ENCODE data around the gene HIBCH. TPM values are rescaled to one million over a fixed set of nuclear protein-coding genes. Genes with fewer than 3 reads are reported as not detected.
"Not testable (repeated sequence)": the region's sequence is repeated elsewhere in the genome, so short reads cannot be mapped to it uniquely, and the experiment has no call there.

Gene HIBCH
- total RNA-seq, 1 donor from 2014 or later = 38.8 TPM

DNA sequence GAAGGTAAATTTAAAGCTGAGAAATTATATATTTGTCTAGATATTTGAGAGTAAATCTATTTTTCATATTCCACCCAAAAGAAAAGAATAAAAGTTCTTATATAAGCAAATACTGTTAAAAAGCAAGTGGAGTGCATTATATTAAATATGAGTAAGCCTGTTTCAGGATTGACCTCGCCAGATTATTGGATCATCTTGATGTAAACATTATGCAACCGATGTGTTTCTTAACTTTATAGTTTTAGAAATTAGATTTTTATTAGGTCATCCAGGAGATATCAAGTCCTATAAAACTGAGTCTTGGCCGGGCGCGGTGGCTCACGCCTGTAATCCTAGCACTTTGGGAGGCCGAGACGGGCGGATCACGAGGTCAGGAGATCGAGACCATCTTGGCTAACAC is 156.8 kb downstream of the HIBCH start:
- no peaks in the 10 kb centered on the region for H3K79me2 ChIP-seq (ENCODE audit: low read depth)
- peaks cover 8% of the 10 kb centered on the region for H3F3A ChIP-seq (ENCODE audit: low read depth)
- H3K4me3 ChIP-seq = no peak overlapping the region
- H3K36me3 ChIP-seq = no peaks in the 10 kb centered on the region
- H3K27ac Mint-ChIP-seq = no peak overlapping the region
- no peak for TF ChIP-seq EZH2phosphoT487 (IDR thresholded peaks at IDR 0.05)
- TF ChIP-seq, protein P1, sequence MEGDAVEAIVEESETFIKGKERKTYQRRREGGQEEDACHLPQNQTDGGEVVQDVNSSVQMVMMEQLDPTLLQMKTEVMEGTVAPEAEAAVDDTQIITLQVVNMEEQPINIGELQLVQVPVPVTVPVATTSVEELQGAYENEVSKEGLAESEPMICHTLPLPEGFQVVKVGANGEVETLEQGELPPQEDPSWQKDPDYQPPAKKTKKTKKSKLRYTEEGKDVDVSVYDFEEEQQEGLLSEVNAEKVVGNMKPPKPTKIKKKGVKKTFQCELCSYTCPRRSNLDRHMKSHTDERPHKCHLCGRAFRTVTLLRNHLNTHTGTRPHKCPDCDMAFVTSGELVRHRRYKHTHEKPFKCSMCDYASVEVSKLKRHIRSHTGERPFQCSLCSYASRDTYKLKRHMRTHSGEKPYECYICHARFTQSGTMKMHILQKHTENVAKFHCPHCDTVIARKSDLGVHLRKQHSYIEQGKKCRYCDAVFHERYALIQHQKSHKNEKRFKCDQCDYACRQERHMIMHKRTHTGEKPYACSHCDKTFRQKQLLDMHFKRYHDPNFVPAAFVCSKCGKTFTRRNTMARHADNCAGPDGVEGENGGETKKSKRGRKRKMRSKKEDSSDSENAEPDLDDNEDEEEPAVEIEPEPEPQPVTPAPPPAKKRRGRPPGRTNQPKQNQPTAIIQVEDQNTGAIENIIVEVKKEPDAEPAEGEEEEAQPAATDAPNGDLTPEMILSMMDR (IDR thresholded peaks at IDR 0.05) = no peak
- no peak for TF ChIP-seq EZH2 (IDR thresholded peaks at IDR 0.05)
- H2AFZ ChIP-seq (replicated peaks) = no peak overlapping the region
- no peak overlapping the region for H3K4me3 Mint-ChIP-seq
- H3K4me1 ChIP-seq = peaks cover 9% of the 10 kb centered on the region
- H3K4me2 ChIP-seq = no peak overlapping the region
- peaks cover 2% of the 10 kb centered on the region for H3K27me3 Mint-ChIP-seq (ENCODE audit: insufficient read depth, low read depth)
- H3K9me3 Mint-ChIP-seq = peaks cover 6% of the 10 kb centered on the region
- no peaks in the 10 kb centered on the region for H3K27me3 ChIP-seq
- no peaks in the 10 kb centered on the region for H3K36me3 Mint-ChIP-seq
- no peaks in the 10 kb centered on the region for H4K20me1 ChIP-seq (ENCODE audit: low read depth)
- no peaks in the 10 kb centered on the region for H3K9me3 ChIP-seq (ENCODE audit: low read depth)
- H3K9ac ChIP-seq = no peak overlapping the region
- H3K4me1 Mint-ChIP-seq = peaks cover 12% of the 10 kb centered on the region
- H3K27ac ChIP-seq = no peak overlapping the region
- no peak for DNase-seq (ENCODE audit: low spot score)

DNA sequence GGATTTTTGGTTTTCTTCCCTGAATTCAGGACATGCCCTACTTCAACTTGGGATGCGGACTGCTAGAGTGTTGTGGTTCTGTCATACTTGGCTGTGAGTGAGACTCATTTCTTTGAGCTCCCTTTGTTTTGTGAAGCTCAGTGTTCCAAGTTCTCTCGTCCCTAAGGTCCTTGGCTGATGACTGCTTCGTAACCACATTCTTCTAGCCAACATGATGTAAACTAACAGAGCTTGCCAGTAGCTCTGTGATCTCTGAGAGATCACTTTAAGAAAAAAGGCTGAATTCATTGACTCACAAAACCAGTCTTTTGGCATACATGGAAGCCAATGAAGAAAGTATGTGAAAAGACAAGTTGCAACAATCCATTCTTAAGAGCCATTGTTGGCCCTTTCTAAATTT is 160.2 kb downstream of the HIBCH start:
- Histone ChIP-seq H3K27ac (no peak overlapping the region), H3K9me3 (ENCODE audit: low read depth) (no peaks in the 10 kb centered on the region), H3K79me2 (ENCODE audit: low read depth) (no peaks in the 10 kb centered on the region), H3K27me3 (no peaks in the 10 kb centered on the region), H2AFZ (replicated peaks) (peak overlapping the region; percentile 36), H3K4me2 (no peak overlapping the region), H3K4me1 (peaks cover 9% of the 10 kb centered on the region), H3K9ac (no peak overlapping the region), H3F3A (ENCODE audit: low read depth) (peaks cover 8% of the 10 kb centered on the region), H4K20me1 (ENCODE audit: low read depth) (no peaks in the 10 kb centered on the region), H3K4me3 (no peak overlapping the region), H3K36me3 (no peaks in the 10 kb centered on the region)
- Mint-ChIP-seq H3K36me3 (no peaks in the 10 kb centered on the region), H3K4me1 (peaks cover 12% of the 10 kb centered on the region), H3K27me3 (ENCODE audit: insufficient read depth, low read depth) (peaks cover 2% of the 10 kb centered on the region), H3K27ac (no peak overlapping the region), H3K4me3 (no peak overlapping the region), H3K9me3 (peaks cover 2% of the 10 kb centered on the region)
- TF ChIP-seq, protein P1 (IDR thresholded peaks at IDR 0.05) = no peak
- no peak for TF ChIP-seq EZH2 (IDR thresholded peaks at IDR 0.05)
- no peak for TF ChIP-seq EZH2phosphoT487 (IDR thresholded peaks at IDR 0.05)
- DNase-seq (ENCODE audit: low spot score) = no peak

DNA sequence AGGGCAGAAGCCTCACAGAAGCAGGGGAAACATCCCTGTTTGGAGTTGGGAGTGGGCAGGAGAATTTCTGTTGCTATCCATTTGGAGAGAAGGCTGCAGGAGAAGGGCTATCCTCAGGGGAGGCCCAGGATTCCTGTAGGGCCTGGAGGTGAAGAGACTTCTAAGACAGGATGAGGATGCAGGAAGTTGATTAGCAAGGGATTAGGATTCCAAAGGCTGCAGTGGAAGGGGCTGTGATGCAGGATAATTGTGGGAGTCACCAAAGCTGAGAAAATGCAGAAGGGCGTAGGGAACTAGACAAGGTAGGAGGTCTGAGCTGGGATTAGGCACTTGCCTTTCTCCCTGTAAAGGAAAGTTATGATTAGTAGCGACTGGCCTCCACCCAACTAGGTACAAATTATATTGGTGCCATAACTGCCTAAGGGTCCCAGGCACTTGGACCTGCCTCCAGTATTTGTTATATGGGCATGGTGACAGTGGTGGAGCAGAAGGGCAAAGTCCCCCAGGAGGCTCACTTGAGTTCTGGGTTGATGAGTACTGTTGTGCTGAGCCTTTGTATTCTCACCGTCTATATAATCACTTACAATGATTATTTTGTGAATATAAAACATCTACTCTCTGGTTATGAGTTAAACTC is 160.7 kb downstream of the HIBCH start:
- Mint-ChIP-seq H3K9me3 (peaks cover 2% of the 10 kb centered on the region), H3K4me3 (no peak overlapping the region), H3K27me3 (ENCODE audit: insufficient read depth, low read depth) (peaks cover 2% of the 10 kb centered on the region), H3K27ac (peak overlapping the region; percentile 55), H3K36me3 (no peaks in the 10 kb centered on the region), H3K4me1 (peaks cover 12% of the 10 kb centered on the region)
- no peak for TF ChIP-seq EZH2phosphoT487 (IDR thresholded peaks at IDR 0.05)
- no peak for TF ChIP-seq EZH2 (IDR thresholded peaks at IDR 0.05)
- TF ChIP-seq, protein P1 (IDR thresholded peaks at IDR 0.05) = no peak
- Histone ChIP-seq H3K27ac (no peak overlapping the region), H3F3A (ENCODE audit: low read depth) (peaks cover 8% of the 10 kb centered on the region), H3K4me2 (no peak overlapping the region), H3K27me3 (no peaks in the 10 kb centered on the region), H4K20me1 (ENCODE audit: low read depth) (no peaks in the 10 kb centered on the region), H3K4me1 (peaks cover 9% of the 10 kb centered on the region), H3K4me3 (no peak overlapping the region), H2AFZ (replicated peaks) (no peak overlapping the region), H3K79me2 (ENCODE audit: low read depth) (no peaks in the 10 kb centered on the region), H3K9me3 (ENCODE audit: low read depth) (no peaks in the 10 kb centered on the region), H3K36me3 (no peaks in the 10 kb centered on the region), H3K9ac (no peak overlapping the region)
- peak; percentile 57 for DNase-seq (ENCODE audit: low spot score)

DNA sequence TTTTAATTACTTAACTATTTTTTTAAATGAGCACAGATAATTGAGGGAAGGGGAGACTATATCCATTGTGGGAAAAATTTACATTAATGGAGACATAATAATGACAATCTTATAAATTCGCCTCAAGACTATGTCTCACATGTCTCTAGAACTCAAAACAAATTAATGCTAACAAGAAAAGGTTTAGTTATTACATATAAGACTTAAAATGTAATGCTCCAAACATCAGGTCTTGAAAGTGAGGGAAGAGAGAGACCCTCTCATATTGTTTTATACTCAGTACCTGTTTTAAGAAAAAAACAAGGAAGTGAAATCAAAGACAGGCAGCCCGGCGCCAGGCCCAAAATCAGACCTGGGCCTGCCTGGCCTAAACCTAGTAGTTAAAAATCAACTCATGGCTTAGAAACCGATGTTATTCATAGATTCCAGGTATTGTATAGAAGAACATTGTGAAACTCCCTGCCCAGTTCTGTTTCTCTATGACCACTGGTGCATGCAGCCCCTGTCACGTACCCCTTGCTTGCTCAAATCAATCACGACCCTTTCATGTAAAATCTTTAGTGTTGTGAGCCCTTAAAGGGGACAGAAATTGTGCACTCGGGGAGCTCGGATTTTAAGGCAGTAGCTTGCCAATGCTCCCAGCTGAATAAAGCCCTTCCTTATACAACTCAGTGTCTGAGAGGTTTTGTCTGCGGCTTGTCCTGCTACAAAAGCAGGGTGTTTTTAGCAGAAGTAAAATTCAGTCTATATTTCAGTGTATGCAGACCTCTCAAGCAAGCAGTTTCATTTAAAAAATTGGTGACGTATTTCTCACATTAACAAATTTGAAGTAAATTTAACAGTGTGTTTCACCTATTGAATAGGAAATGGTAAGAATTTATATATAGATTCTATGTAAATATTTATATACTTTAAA is 161.8 kb downstream of the HIBCH start:
- not testable (repeated sequence) for H3F3A ChIP-seq (ENCODE audit: low read depth); DNase-seq (ENCODE audit: low spot score); H3K36me3 ChIP-seq; H3K27me3 Mint-ChIP-seq (ENCODE audit: insufficient read depth, low read depth); H3K27ac Mint-ChIP-seq; H3K4me1 ChIP-seq; H4K20me1 ChIP-seq (ENCODE audit: low read depth); H3K9me3 ChIP-seq (ENCODE audit: low read depth); H3K4me3 Mint-ChIP-seq; H3K9me3 Mint-ChIP-seq; H3K9ac ChIP-seq; H3K36me3 Mint-ChIP-seq; H3K27ac ChIP-seq; H3K4me3 ChIP-seq; H3K4me2 ChIP-seq; H3K79me2 ChIP-seq (ENCODE audit: low read depth); H3K27me3 ChIP-seq
- peak overlapping the region; percentile 82 for H2AFZ ChIP-seq (replicated peaks)
- H3K4me1 Mint-ChIP-seq = peaks cover 12% of the 10 kb centered on the region
